GM12864 (cell line): Measurements from ENCODE around the gene N4BP2L1.

ENCODE experiments used
- DNase-seq: peaks from one replicate; pipeline ENCODE4 v3.0.0-alpha.2; 2011; ENCODE audit warnings: low read depth
- H3K4me3 ChIP-seq: 2 replicates; pipeline ENCODE4 v1.5.1; 2011; ENCODE audit warnings: mild to moderate bottlenecking, low read depth, low read length, control low read depth
- TF ChIP-seq, protein P1 (sequence below): IDR thresholded peaks from 2 replicates; pipeline ENCODE4 v1.5.1; 2011; ENCODE audit warnings: low read depth, mild to moderate bottlenecking, moderate library complexity, low read length, control low read depth, inconsistent platforms; ENCODE audit errors: missing control alignments

The N4BP2L1 gene

DNA sequence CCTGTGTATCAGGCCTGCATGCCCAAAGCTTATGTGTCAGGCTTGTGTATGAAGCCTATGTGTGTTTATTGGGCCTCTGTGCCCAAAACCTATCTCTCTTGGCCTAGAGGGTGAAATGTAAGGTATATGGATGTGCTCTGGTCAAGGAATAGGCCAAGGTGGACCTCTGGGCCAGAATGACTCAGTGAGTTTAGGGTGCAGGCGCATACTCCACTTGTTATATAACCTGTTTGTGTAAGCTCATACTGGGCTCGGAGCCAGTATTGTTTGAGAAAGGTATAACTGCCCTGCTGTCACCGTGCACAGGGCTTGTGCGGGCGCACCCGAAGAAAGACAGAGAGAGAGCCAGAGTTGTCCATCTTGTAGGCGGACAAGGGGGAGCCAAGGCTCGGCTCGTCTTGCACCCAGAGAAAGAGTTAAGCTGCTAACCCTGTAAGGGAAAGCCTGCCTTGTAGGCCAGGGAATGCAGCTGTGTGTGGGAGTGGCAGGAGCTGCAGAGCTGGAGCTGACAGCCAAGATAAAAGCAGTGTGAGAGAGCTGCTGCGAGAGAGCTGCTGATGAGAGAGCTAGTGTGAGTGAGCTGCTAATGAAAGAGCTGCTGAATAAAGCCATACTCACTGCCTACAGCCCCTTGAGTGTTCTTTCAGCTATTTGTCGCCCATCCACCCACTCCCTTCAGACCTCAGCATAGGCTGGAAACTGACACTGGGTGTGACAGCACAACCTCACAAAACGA lies 43.4 kb upstream of the N4BP2L1 start:
- no peak overlapping the region for H3K4me3 ChIP-seq
- DNase-seq, result no peak
- TF ChIP-seq, protein P1, sequence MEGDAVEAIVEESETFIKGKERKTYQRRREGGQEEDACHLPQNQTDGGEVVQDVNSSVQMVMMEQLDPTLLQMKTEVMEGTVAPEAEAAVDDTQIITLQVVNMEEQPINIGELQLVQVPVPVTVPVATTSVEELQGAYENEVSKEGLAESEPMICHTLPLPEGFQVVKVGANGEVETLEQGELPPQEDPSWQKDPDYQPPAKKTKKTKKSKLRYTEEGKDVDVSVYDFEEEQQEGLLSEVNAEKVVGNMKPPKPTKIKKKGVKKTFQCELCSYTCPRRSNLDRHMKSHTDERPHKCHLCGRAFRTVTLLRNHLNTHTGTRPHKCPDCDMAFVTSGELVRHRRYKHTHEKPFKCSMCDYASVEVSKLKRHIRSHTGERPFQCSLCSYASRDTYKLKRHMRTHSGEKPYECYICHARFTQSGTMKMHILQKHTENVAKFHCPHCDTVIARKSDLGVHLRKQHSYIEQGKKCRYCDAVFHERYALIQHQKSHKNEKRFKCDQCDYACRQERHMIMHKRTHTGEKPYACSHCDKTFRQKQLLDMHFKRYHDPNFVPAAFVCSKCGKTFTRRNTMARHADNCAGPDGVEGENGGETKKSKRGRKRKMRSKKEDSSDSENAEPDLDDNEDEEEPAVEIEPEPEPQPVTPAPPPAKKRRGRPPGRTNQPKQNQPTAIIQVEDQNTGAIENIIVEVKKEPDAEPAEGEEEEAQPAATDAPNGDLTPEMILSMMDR, result no peak

DNA sequence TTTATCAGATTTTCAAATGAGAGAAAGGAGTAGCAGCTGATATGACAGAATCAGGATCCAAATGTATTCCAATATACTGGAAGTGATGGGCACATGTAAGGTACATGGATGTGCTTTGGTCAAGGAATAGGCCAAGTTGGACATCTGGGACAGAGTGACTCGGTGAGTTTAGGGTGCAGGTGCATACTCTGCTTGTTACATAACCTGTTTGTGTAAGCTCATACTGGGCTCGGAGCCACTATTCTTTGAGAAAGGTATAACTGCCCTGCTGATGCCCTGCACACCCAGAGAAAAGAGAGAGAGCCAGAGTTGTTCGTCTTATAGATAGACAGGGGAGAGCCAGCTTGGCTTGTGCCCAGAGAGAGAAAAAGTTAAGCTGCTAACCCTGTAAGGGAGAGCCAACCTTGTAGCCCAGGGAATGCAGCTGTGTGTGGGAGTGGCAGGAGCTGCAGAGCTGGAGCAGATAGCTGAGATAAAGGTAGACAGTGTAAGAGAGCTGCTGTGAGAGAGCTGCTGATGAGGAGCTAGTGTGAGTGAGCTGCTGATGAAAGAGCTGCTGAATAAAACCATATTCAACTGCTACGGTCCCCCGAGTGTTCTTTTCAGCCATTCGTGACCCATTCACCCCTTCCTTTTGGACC lies 40.7 kb upstream of the N4BP2L1 start:
- no peak for DNase-seq
- TF ChIP-seq, protein P1, result no peak
- H3K4me3 ChIP-seq, result no peak overlapping the region

DNA sequence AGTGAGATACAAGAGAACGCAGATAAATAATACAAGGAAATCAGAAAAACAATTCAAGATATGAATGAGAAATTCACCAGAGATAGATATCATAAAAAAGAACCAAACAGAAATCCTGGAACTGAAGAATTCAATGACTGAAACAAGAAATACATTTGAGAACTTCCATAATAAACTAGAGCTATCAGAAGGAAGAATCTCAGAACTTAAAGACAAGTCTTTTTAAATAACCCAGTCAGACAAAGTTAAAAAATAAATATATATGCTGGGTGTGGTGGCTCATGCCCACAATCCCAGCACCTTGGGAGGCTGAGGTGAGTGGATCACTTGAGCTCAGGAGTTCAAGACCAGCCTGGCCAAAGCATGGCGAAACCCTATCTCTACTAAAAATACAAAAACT lies 28.7 kb upstream of the N4BP2L1 start:
- DNase-seq, result no peak
- H3K4me3 ChIP-seq, result no peak overlapping the region
- TF ChIP-seq, protein P1, result no peak

DNA sequence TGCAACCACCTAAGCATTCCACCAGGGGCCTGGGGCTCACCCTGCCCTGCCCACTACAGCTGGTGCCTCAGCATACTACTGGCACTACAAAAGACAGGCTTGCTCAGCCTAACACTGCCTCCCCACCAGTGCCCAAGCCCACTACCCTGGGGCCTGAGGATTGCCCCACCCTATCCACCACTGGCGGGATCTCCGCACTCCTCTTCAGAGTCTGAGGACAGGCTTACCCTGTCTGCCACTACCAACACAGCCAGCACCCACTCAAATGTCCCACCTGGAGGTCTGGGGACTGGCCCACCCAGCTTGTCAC lies 27.6 kb upstream of the N4BP2L1 start:
- TF ChIP-seq, protein P1, result no peak
- DNase-seq, result no peak
- H3K4me3 ChIP-seq, result no peak overlapping the region

DNA sequence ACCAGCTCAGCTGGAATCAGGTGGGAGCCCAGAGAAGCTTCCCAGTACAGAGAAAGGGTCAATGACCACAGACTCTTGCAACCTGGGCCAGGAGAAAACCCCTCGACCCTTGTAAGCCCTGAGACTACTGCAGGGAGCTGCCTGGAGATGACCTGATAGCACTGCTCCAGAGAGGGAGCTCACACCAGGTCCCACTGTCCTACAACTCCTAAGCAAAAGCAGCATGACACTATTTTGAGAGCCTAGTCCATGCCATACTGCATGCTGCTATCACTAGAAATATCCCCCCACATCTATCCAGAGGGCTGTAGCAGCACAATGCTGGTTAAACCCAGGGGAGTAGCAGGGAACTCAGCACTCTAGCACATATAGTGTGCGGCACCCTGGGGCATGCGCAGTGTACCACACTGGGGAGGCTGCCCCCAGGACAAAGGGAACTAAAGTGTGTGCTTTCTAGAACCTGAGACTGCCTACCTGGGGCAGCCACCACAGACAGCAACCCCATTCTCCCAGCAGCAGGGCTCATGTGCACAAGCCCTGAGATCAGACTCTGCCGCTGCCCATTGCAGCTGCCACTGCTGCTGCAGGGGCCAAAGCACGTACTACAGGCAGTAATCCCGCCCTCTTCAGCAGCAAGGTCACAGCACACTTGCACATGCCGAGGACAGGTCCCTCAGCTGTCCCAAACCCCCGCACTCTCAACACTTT lies 27.1 kb upstream of the N4BP2L1 start:
- DNase-seq, result no peak
- TF ChIP-seq, protein P1, result no peak

DNA sequence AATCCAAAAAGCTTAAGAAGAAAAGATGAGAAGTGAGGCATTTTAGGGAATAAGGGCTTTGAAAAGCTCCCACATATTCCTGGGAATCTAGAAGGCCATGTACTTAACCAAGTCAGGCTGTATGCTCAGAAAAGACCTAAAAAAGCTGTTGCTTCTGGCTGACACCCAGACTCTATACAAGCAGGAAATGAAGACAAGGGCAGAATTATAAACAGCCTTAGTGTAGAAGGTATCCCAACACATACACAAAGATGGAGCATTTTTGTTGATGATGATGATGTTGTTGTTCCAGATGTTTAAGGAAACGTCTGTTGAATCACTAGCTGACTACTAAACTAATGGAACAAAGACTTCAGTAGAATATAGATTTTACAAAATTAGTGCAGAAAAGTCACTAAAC lies 26.1 kb upstream of the N4BP2L1 start:
- no peak overlapping the region for H3K4me3 ChIP-seq
- DNase-seq, result no peak
- TF ChIP-seq, protein P1, result no peak

More for the DNA sequence above, 27.1 kb upstream of the N4BP2L1 start:
- no peak overlapping the region for H3K4me3 ChIP-seq
